ENCODE results near the gene VOPP1. TPM values are rescaled to one million over a fixed set of nuclear protein-coding genes. Genes with fewer than 3 reads are reported as not detected.

VOPP1 gene
- total RNA-seq, 2 donors from 2014 or later, result 70.3 to 73.4 TPM

DNA sequence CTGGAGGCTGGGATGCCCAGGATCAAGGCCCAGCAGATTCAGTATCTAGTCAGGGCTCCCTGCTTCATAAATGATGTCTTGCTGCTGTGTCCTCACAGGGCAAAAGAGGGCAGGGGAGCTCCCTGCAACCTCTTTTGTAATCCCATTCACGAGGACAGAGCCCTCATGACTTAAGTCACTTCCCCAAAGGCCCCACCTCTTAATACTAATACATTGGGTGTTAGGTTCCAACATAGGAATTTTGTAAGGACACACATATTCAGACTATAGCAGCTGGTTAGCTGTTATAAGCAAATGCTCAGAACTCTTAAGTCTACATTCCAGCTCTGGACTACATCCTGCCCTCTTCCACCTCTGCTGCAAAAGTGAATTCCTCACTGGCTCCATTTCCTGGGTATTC is 63.0 kb downstream of the VOPP1 start:
- Histone ChIP-seq H3K4me3 (no peak overlapping the region), H3K4me1 (no peaks in the 10 kb centered on the region), H3K27me3 (no peaks in the 10 kb centered on the region), H3K9ac (ENCODE audit: low read depth in 2 of 2, low read length in 2 of 2) (no peak overlapping the region), H3K36me3 (no peaks in the 10 kb centered on the region), H3K27ac (no peak overlapping the region), H3K9me3 (no peaks in the 10 kb centered on the region)
- intact Hi-C loops (cut with DNase I), result no loop called here
- TF ChIP-seq CTCF (IDR thresholded peaks at IDR 0.05), result no peak
- DNase-seq, result no peak

DNA sequence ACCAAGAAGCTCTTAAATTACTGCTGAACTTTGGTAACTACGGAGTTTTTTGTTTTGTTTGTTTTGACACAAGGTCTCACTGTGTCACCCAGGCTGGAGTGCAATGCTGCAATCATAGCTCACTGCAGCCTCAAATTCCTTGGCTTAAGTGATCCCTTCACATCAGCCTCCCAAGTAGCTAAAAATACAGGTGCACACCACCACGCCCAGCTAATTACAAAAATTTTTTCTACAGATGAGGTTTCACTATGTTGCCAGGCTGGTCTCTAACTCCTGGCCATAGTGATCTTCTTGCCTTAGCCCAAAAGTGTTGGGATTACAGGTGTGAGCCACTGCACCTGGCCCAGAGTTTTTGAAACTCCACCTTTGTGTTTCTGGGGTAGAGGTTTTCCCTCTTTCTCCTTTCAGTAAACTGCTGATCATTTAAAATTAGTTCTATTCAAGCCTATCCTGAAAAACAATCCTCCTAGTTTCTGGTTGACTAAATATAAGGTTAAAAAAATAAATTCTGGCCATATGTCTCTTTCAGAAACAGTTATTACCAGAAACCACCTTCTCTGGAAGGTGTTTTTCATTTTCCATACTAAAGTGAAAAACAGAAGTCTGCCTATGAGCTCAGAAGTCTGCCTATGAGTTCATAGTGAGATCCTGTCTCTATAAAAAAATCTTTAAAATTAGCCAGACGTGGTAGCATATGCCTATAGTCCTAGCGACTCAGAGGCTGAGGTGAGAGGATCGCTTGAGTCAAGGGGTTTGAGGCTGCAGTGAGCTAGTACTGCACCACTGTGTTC is 63.9 kb downstream of the VOPP1 start:
- no peak overlapping the region for H3K4me3 ChIP-seq
- H3K27ac ChIP-seq, result no peak overlapping the region
- no peak for TF ChIP-seq CTCF (IDR thresholded peaks at IDR 0.05)

DNA sequence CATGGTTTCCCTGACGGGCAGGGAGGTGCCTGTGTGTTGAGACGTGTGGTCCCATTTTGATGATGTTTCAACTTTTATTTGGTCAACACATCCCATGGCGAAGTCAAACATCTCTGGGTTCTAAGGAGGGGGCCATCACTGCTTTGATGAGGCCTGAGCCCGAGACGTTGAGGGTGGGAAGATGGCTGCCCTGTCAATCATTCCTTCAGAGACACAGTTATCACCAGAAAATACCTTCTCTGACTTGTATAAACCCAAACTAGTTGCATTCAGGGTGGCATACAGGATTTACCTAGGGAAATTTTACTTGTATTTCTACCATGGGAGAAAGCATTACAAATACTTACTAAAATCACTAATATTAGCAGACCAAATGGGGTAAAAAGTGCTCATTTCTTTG is 64.6 kb downstream of the VOPP1 start:
- Histone ChIP-seq H3K9ac (ENCODE audit: low read depth in 2 of 2, low read length in 2 of 2) (no peak overlapping the region), H3K4me1 (no peaks in the 10 kb centered on the region), H3K4me3 (no peak overlapping the region), H3K36me3 (no peaks in the 10 kb centered on the region), H3K27ac (no peak overlapping the region), H3K27me3 (no peaks in the 10 kb centered on the region), H3K9me3 (no peaks in the 10 kb centered on the region)
- TF ChIP-seq CTCF (IDR thresholded peaks at IDR 0.05), result no peak
- intact Hi-C loops (cut with DNase I), result no loop called here
- no peak for DNase-seq

More for the DNA sequence above, 63.9 kb downstream of the VOPP1 start:
- Histone ChIP-seq H3K9ac (ENCODE audit: low read depth in 2 of 2, low read length in 2 of 2) (no peak overlapping the region), H3K36me3 (no peaks in the 10 kb centered on the region), H3K9me3 (no peaks in the 10 kb centered on the region), H3K4me1 (no peaks in the 10 kb centered on the region), H3K27me3 (no peaks in the 10 kb centered on the region)
- no peak for DNase-seq
- intact Hi-C loops (cut with DNase I), result no loop called here

DNA sequence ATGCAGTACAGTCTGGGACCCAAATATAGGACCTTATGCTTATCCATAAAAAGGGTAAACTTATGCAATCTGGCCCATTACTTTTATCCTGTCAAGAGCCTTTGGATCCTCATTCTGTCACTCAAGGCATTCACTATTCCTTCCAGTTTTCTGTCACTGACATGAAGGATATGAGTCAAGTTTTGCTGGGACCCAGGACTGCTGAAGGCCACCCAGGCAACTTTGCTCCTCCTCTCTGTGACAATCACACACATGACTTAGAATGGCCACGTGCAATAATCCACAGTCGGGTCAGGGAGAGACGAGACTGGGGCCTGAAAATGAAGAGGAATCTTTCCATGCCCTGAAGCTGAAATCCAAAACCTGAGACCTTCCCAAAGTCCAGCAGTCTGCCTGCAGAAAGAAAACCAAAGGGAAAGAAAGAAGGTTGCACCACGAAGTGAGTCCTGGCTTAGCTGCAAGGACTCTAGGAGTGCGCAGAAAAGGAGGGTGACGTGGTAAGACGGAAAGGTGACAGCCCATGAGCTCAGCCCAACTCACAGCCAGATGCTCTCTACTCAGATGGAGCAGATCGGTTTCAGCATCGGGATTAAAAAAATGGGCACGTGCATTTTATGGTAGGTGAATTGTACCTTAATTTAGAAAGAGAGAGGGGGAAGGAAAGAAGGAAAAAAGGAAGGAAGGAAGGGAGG is 67.2 kb downstream of the VOPP1 start:
- TF ChIP-seq CTCF (IDR thresholded peaks at IDR 0.05), result no peak
- H3K27ac ChIP-seq, result no peak overlapping the region
- H3K4me1 ChIP-seq, result no peaks in the 10 kb centered on the region
- no peak overlapping the region for H3K9ac ChIP-seq (ENCODE audit: low read depth in 2 of 2, low read length in 2 of 2)
- H3K4me3 ChIP-seq, result no peak overlapping the region
- H3K36me3 ChIP-seq, result no peaks in the 10 kb centered on the region
- no peaks in the 10 kb centered on the region for H3K9me3 ChIP-seq
- intact Hi-C loops (cut with DNase I), result no loop called here
- DNase-seq, result no peak
- no peaks in the 10 kb centered on the region for H3K27me3 ChIP-seq

GRCh38 chr7:55504093-55504859 is 68.0 kb downstream of the VOPP1 start:
- no peak for DNase-seq

More at GRCh38 chr7:55504093-55504859, 68.0 kb downstream of the VOPP1 start:
- Histone ChIP-seq H3K9me3 (no peaks in the 10 kb centered on the region), H3K36me3 (no peaks in the 10 kb centered on the region), H3K4me3 (no peak overlapping the region), H3K9ac (ENCODE audit: low read depth in 2 of 2, low read length in 2 of 2) (no peak overlapping the region), H3K27me3 (no peaks in the 10 kb centered on the region), H3K4me1 (no peaks in the 10 kb centered on the region), H3K27ac (no peak overlapping the region)
- intact Hi-C loops (cut with DNase I), result no loop called here
- no peak for TF ChIP-seq CTCF (IDR thresholded peaks at IDR 0.05)
